Ovary (tissue), 3 donors: ENCODE measurements around the gene SEMA4C.

ENCODE experiments used
- CTCF ChIP-seq, 3 donors: fragments of 450-650 bp in 2 of 3; fragments of 200-600 bp in 1 of 3; IDR thresholded peaks; one replicate each; pipeline versions ENCODE4 v1.5.1 to v1.8.0; 2016 to 2022; ENCODE audit warnings: antibody characterized with exemption in 3 of 3, mild to moderate bottlenecking in 1 of 3
- EP300 ChIP-seq: sonication (generic); formaldehyde crosslinking; IDR thresholded peaks from one replicate; pipeline ENCODE4 v1.6.1; 2017; ENCODE audit warnings: antibody characterized with exemption
- POLR2A ChIP-seq: fragments of 450-650 bp; IDR thresholded peaks from one replicate; pipeline ENCODE4 v1.6.1; 2017; ENCODE audit warnings: antibody characterized with exemption, mild to moderate bottlenecking, moderate library complexity
- donor health status: DM: no; HTN: no; CAD: no.

GRCh38 chr2:96882906-96883305 lies 13.0 kb upstream of the SEMA4C start:
- TF ChIP-seq CTCF (IDR thresholded peaks at IDR 0.05) (no peak), POLR2A (no peak), EP300 (no peak)
